Fibroblast of lung (primary cell): ENCODE results near the gene AP5M1.

Experiments used
- EZH2 ChIP-seq: IDR thresholded peaks from 2 replicates; pipeline ENCODE4 v1.5.1; 2012; ENCODE audit warnings: low read length, control low read depth, mild to moderate bottlenecking; ENCODE audit errors: missing control alignments
- TF ChIP-seq, protein P1 (sequence below), 2 donors: IDR thresholded peaks in 1 of 2; conservative IDR thresholded peaks in 1 of 2; 1 replicate in 1 of 2; 2 replicates in 1 of 2; pipeline ENCODE4 v1.5.1; 2011 to 2012; ENCODE audit warnings: low read length in 2 of 2, control low read depth in 1 of 2, inconsistent platforms in 1 of 2, low read depth in 1 of 2, mild to moderate bottlenecking in 1 of 2

DNA sequence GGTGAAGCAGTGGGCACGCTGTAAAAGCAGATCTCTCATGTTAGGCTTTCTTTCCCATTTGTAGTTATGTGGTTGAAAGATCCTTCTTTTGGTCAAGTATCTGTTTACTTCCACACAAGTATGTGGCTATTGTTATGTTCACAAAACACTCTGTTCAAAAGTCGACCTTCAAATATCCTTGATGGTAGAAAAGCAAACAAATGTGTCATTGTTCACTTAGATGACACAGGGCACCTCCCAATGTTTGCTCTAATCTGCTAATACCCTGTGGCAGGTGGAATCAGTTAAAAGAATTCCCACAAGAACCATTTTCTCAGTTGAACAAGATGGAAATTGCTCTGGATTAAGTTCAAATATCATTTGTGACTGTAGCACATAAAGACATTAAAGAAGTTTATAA, 78.0 kb downstream of the AP5M1 start:
- TF ChIP-seq, protein P1, sequence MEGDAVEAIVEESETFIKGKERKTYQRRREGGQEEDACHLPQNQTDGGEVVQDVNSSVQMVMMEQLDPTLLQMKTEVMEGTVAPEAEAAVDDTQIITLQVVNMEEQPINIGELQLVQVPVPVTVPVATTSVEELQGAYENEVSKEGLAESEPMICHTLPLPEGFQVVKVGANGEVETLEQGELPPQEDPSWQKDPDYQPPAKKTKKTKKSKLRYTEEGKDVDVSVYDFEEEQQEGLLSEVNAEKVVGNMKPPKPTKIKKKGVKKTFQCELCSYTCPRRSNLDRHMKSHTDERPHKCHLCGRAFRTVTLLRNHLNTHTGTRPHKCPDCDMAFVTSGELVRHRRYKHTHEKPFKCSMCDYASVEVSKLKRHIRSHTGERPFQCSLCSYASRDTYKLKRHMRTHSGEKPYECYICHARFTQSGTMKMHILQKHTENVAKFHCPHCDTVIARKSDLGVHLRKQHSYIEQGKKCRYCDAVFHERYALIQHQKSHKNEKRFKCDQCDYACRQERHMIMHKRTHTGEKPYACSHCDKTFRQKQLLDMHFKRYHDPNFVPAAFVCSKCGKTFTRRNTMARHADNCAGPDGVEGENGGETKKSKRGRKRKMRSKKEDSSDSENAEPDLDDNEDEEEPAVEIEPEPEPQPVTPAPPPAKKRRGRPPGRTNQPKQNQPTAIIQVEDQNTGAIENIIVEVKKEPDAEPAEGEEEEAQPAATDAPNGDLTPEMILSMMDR (conservative IDR thresholded peaks at IDR 0.05 in 1 of 2, IDR thresholded peaks at IDR 0.05 in 1 of 2; ENCODE audit: low read depth in 1 of 2, low read length in 2 of 2) = no peak
- TF ChIP-seq EZH2 = no peak
